NCI-H748 treated with DMSO at 0.1 percent for 48 hours (cell line): ENCODE data around the gene SVOP.
"Not testable (repeated sequence)": the region's sequence is repeated elsewhere in the genome, so short reads cannot be mapped to it uniquely, and the experiment has no call there.

Source experiments
- DNase-seq: peaks from one replicate; lab custom pipeline; 2025; lab: John Stamatoyannopoulos, UW

The SVOP gene

GRCh38 chr12:108884116-108885012 lies 136.5 kb downstream of the SVOP start:
- peak; percentile 22 for DNase-seq

GRCh38 chr12:108881953-108882352 lies 138.9 kb downstream of the SVOP start:
- DNase-seq: no peak

GRCh38 chr12:108879615-108880254 lies 141.1 kb downstream of the SVOP start, which contains the start of gene DAO:
DAO (plus strand) TSS chr12:108880092; CDS start chr12:108885007, 4,915 bp downstream.
- no peak for DNase-seq

GRCh38 chr12:108876550-108876949 lies 144.3 kb downstream of the SVOP start:
- DNase-seq: no peak

GRCh38 chr12:108875682-108876361 lies 145.0 kb downstream of the SVOP start:
- no peak for DNase-seq

- DNase-seq: no peak
Observed at GRCh38 chr12:108875280-108875679, 145.6 kb downstream of the SVOP start.

- no peak for DNase-seq
Observed at GRCh38 chr12:108868781-108869180, 152.1 kb downstream of the SVOP start.

GRCh38 chr12:108866083-108866482 lies 154.8 kb downstream of the SVOP start:
- not testable (repeated sequence) for DNase-seq

- no peak for DNase-seq
Observed at GRCh38 chr12:108865169-108865568, 155.7 kb downstream of the SVOP start.

- no peak for DNase-seq
Observed at GRCh38 chr12:108862588-108862959, 158.3 kb downstream of the SVOP start.

- no peak for DNase-seq
Observed at GRCh38 chr12:108861878-108862587, 158.8 kb downstream of the SVOP start.

GRCh38 chr12:108860443-108860842 lies 160.4 kb downstream of the SVOP start:
- DNase-seq: no peak

GRCh38 chr12:108859923-108860291 lies 161.0 kb downstream of the SVOP start:
- DNase-seq: no peak

- not testable (repeated sequence) for DNase-seq
Observed at GRCh38 chr12:108859141-108859922, 161.5 kb downstream of the SVOP start.

GRCh38 chr12:108858311-108859074 lies 162.4 kb downstream of the SVOP start:
- DNase-seq: no peak
